GM20431 (cell line): ENCODE measurements around the gene LSM14A.
"Not testable (repeated sequence)": the region's sequence is repeated elsewhere in the genome, so short reads cannot be mapped to it uniquely, and the experiment has no call there.

Experiments used
- in situ Hi-C: fragments of 300-500 bp; cut with MseI, MboI; formaldehyde crosslinking; loops from one replicate; pipeline ENCODE4 v1.15.0; 2020; ENCODE audit warnings: low sequenced_read_pairs; ENCODE audit not compliant: unreplicated experiment

LSM14A gene

DNA sequence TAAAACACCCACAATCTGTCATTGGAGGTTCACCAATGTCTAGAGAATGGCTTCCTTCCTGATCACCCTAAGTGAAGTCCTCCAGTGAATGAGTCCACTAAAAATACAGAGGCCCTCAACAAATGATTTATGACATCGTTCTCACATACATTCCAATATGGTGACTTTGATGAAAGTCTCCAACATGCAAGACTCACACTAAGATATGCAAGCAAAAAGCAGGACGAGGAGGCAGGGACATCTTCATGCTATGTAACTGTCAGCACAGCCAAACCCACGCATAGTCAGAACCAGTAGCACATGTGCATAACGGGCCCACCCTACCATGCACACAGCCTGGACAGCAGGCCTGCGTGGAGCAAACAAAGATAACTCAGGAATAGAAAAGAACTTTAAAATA, 16.6 kb upstream of the LSM14A start:
- in situ Hi-C loops = no loop called here

GRCh38 chr19:34158966-34159365, 13.3 kb upstream of the LSM14A start:
- in situ Hi-C loops = not testable (repeated sequence)

DNA sequence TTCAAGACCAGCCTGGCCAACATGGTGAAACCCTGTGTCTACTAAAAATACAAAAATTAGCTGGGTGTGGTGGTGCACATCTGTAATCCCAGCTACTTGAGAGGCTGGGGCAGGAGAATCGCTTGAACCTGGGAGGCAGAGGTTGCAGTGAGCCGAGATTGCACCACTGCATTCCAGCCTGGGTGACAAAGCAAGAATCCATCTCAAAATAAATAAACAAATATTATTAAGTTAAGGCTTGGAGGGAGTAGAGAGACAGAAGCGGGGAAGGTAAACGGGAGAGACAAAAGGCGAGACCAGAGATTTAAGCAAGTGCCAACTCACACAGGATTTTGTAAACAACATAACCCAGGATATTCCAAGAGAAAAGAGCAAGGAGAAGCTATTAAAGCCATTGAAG, 12.8 kb upstream of the LSM14A start:
- in situ Hi-C loops = not testable (repeated sequence)

GRCh38 chr19:34161902-34162301, 10.4 kb upstream of the LSM14A start:
- in situ Hi-C loops = not testable (repeated sequence)

- in situ Hi-C loops = no loop called here
Measured at GRCh38 chr19:34165295-34165738, 7.0 kb upstream of the LSM14A start.

- in situ Hi-C loops = not testable (repeated sequence)
Measured at GRCh38 chr19:34169475-34170199, 2.7 kb upstream of the LSM14A start.

DNA sequence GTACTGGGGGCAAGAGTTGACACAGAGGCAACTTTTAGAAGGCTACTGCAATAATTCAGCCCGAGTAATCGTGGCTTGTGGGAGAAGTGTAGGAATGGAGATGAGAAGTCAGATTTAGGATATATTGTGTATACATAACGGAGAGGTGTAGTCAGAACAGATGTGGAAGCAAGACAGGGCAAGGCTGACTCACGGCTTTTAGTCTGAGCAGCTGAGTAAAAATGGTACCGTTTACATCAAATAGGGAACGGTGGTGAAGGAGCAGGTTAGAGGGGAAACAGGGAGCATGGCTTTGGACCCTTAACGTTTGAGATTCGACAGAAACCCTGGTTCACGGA, 796 bp upstream of the LSM14A start:
- in situ Hi-C loops = no loop called here

DNA sequence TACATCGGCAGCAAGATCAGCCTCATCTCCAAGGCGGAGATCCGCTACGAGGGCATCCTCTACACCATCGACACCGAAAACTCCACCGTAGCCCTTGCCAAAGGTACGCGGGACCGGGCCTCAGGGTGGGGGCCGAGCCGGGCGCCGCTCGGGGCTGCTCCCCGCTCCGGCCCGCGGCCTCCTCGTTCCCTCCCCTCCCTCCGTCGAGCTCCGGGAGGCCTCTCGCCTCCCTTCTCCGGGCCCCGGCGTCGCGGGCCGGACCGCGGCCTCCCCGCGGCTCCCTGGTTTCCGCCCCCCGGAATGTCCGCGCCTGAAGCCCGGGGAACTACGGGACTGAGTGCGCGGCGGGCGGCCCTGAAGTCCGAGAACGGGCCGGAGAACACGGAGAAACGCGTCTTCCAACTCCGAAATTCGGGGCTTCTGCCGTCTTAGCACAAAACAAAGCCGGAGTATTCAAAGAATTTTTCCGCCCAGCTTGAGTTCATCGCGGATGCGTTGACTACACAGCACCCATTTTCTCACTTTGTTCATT, 423 bp downstream of the LSM14A start:
- in situ Hi-C loops = no loop called here

DNA sequence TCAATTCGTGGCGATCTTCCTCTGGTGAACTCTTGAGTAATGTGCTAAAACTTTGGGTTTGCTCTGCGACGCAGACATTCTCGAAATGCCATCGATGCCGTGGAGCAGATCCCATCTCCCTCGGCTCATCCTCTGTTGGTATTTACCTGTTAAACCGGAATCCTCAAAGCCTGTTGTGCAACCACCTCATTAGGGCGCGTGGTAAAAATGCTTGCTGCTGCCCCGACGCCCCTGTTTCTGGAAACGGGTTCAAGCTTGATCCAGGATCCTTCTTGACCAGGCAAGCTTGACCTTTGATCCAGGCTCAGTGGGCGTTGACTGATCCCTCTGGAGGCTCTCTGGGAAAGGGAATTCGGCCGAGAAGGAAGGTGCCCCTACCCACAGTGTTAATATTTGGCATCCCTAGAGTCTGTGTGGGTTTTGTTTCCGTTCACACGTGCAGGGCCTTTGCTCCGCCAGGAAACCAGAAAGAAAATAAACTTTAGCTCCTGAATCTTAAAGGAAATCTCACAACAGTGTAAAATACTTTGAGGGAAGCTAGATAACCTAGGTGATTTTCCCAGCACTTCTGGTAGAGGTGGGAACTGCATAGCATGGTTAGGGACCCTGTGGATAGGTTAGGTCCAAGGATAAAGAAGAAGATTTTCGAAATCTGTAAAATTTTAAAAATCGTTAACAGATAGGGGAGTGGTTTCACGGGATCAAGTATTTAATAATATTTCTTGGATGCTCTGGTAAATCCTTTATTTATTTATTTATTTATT, 1.1 kb downstream of the LSM14A start:
- in situ Hi-C loops = no loop called here

DNA sequence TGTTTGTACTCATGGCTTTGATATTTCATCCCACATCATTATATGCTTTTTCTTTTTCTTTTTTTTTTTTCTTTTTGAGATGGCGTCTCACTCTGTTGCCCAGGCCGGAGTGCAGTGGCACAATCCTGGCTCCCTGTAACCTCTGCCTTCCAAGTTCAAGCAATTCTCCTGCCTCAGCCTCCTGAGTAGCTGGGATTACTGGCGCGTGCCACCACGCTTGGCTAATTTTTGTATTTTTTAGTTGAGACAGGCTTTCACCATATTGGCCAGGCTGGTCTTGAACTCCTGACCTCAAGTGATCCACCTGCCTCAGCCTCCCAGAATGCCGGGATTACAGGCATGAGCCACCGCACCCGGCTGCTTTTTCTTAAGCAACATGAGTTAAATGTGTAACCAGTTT, 2.9 kb downstream of the LSM14A start:
- in situ Hi-C loops = not testable (repeated sequence)

- in situ Hi-C loops = no loop called here
Measured at GRCh38 chr19:34176581-34176980, 4.3 kb downstream of the LSM14A start.

GRCh38 chr19:34178274-34178610, 5.9 kb downstream of the LSM14A start:
- in situ Hi-C loops = no loop called here

- in situ Hi-C loops = no loop called here
Measured at GRCh38 chr19:34179066-34179465, 6.8 kb downstream of the LSM14A start.

DNA sequence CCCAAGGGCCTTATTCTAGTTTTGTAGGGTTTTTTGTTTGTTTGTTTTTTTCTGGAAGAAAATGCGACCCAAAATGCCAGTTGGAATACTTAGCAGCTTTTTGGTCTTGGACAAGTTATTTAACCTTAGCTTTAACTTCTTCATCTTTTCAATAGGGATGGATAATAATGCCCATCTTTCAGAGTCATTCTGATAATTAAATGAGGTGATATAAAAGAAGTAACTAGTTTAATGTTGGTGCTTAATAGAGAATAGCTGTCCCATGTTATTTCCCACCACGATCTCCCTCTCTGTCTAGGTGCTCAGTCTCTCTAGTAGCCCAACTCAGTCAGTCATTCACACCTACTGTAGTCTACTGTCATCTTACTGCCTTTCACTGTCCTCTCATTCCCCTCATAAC, 8.0 kb downstream of the LSM14A start:
- in situ Hi-C loops = no loop called here

DNA sequence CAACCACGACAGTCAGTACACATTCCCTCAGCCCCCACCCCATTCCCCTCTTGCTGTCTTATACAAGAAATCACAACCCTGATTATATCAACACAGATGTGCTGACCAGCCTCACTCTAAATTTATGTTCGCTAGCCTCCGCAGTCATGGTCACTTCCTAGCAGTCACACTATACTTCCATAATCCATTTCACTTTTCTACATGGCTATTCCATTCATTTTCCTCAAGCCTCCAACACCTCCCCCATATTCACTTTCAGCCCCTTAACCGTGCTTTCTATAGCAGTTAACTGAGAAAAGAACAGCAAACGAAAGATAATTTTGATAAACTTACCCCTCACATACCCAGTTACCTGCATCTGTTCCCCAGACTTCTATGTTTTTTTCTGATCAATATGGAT, 8.4 kb downstream of the LSM14A start:
- in situ Hi-C loops = no loop called here

GRCh38 chr19:34181111-34181864, 9.0 kb downstream of the LSM14A start:
- in situ Hi-C loops = no loop called here

DNA sequence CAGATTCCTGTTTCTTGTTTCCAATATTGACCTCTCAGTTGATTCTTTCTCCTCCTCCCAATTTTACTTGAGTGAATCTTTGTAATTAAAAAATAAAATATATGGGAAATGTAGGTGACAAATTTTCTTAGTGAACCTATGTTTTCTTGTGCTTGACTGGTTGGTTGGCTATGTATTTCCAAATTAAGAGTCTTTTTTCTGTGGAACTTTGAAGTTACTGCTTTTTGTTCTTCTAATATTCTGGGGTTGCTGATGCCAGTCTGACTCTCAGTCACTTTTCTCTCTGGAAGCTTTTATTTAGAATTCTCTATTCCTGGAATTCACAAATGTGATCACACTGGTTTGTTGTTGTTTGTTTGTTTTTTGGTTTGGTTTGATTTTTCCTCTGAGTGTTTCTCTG, 9.8 kb downstream of the LSM14A start:
- in situ Hi-C loops = no loop called here

- in situ Hi-C loops = no loop called here
Measured at GRCh38 chr19:34184880-34185491, 12.7 kb downstream of the LSM14A start.

DNA sequence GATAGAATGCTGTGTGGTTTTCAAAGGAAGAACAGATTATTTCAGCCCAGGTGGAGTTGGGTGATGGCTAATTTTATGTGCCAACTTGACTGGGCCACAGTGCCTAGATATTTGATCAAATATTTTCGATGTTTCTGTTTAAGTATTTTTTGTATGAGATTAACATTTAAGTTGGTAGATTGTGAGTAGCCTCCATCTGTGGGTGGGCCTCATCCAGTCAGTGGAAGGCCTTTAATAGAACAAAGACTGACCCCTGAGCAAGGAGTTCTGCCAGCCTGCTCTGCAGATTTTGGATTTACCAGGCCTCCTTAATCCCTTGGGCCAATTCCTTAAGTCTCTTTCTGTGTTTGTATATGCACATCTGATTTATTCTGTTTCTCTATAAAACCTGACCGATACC, 13.9 kb downstream of the LSM14A start:
- in situ Hi-C loops = no loop called here

DNA sequence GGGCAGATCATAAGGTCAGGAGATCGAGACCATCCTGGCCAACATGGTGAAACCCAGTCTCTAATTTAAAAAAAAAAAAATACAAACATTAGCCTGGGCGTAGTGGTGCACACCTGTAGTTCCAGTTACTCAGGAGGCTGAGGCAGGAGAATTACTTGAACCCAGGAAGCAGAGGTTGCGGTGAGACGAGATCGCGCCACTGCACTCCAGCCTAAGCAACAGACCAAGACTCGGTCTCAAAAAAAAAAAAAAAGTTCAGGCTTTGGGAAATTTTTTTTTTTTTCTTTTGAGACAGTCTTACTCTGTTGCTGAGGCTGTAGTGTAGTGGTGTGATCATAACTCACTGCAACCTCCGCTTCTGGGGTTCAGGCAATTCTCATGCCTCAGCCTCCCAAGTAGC, 14.7 kb downstream of the LSM14A start:
- in situ Hi-C loops = no loop called here

GRCh38 chr19:34188408-34188807, 16.1 kb downstream of the LSM14A start:
- in situ Hi-C loops = no loop called here
